HT1080 (cell line): ENCODE data around the gene ZNF526. TPM values are rescaled to one million over a fixed set of nuclear protein-coding genes. Genes with fewer than 3 reads are reported as not detected.

Experiments used
- total RNA-seq: library from RNA; depleted of rRNA; stranded (reverse); fragments of >200 nt; shearing (Covaris generic); gene quantifications from 2 replicates; pipeline ENCODE4 v1.2.3, GENCODE V29; 2014; rRNA removed

ZNF526 gene
- total RNA-seq, 1 experiment from 2014 or later: 8.7 TPM

Other genes starting within 250 kb of the ZNF526 start
- gene ATP1A3, start 226.1 kb upstream of the ZNF526 start, total RNA-seq: 0.03 and 0.13 TPM in 2 replicates
- gene GRIK5, start 150.1 kb upstream of the ZNF526 start, total RNA-seq: not detected in 2 replicates
- gene ZNF574, start 144.1 kb upstream of the ZNF526 start, total RNA-seq: 26.9 and 37.8 TPM in 2 replicates
- 2.6 and 5.4 TPM in 2 replicates for gene POU2F2, start 87.9 kb upstream of the ZNF526 start, total RNA-seq
- gene DEDD2, start 2.6 kb upstream of the ZNF526 start, total RNA-seq: 38.2 and 43.6 TPM in 2 replicates
- gene GSK3A, start 22.3 kb downstream of the ZNF526 start, total RNA-seq: 25.6 and 32.8 TPM in 2 replicates
- 73.0 and 102 TPM in 2 replicates for gene ERF, start 34.8 kb downstream of the ZNF526 start, total RNA-seq
- gene CIC, start 48.9 kb downstream of the ZNF526 start, total RNA-seq: 12.0 and 22.6 TPM in 2 replicates
- 1.2 and 2.8 TPM in 2 replicates for gene PRR19, start 81.8 kb downstream of the ZNF526 start, total RNA-seq
- gene PAFAH1B3, start 82.3 kb downstream of the ZNF526 start, total RNA-seq: 98.5 and 110 TPM in 2 replicates
- gene TMEM145, start 93.0 kb downstream of the ZNF526 start, total RNA-seq: 0.37 and 1.1 TPM in 2 replicates
- gene MEGF8, start 105.3 kb downstream of the ZNF526 start, total RNA-seq: 13.2 TPM in 2 replicates
- gene CNFN, start 170.0 kb downstream of the ZNF526 start, total RNA-seq: not detected in 2 replicates
- not detected in 2 replicates for gene LIPE, start 207.1 kb downstream of the ZNF526 start, total RNA-seq
- not detected in 2 replicates for gene CXCL17, start 222.6 kb downstream of the ZNF526 start, total RNA-seq